ENCODE measurements around the gene NUDT3. TPM values are rescaled to one million over a fixed set of nuclear protein-coding genes. Genes with fewer than 3 reads are reported as not detected.

The NUDT3 gene
- total and polyA plus RNA-seq, 2 experiments from 2014 or later: 8.1 to 11.5 TPM

GRCh38 chr6:34292954-34293353, 99.5 kb downstream of the NUDT3 start:
- 0 out of 2 replicates have a peak, but pooled peaks cover 3% of the 10 kb centered on the region for H4K20me1 ChIP-seq (ENCODE audit: insufficient read depth)
- no peaks in the 10 kb centered on the region for H3K27me3 ChIP-seq (replicated peaks; ENCODE audit: insufficient read depth)
- TF ChIP-seq EZH2phosphoT487 (IDR thresholded peaks at IDR 0.05; ENCODE audit: insufficient read depth, low read depth): no peak
- TF ChIP-seq EZH2 (IDR thresholded peaks at IDR 0.05; ENCODE audit: insufficient read depth, poor library complexity, severe bottlenecking): no peak
- no peaks in the 10 kb centered on the region for H3K9me3 ChIP-seq (ENCODE audit: low read depth)
- H3F3A ChIP-seq (ENCODE audit: insufficient read depth): no peaks in the 10 kb centered on the region
- H3K36me3 ChIP-seq (ENCODE audit: low read depth): peaks cover 15% of the 10 kb centered on the region; the same call in 1 of the 2 replicates
- no peaks in the 10 kb centered on the region for H3K4me1 ChIP-seq (ENCODE audit: insufficient read depth)
- H3K9ac ChIP-seq: no peak overlapping the region
- in situ Hi-C loops (cut with MboI): no loop called here
- H3K4me2 ChIP-seq (ENCODE audit: unreplicated experiment): no peak overlapping the region
- H3K27ac ChIP-seq: no peak overlapping the region
- peaks cover 6% of the 10 kb centered on the region for H3K79me2 ChIP-seq (ENCODE audit: insufficient read depth)
- 98% methylated on average over 3 of the region's 3 CpGs for WGBS, 2 experiments (ENCODE audit: low coverage in 1 of 2, low lambda C conversion rate in 2 of 2, missing lambda C conversion rate in 2 of 2)
- H3K9me2 ChIP-seq (ENCODE audit: insufficient read depth): no peaks in the 10 kb centered on the region
- no peak for DNase-seq
- H3K4me3 ChIP-seq: no peak overlapping the region
- H2AFZ ChIP-seq: no peak overlapping the region

GRCh38 chr6:34289137-34289536, 103.3 kb downstream of the NUDT3 start:
- peaks cover 15% of the 10 kb centered on the region; the same call in 1 of the 2 replicates for H3F3A ChIP-seq (ENCODE audit: insufficient read depth)
- peaks cover 6% of the 10 kb centered on the region; the same call in 1 of the 2 replicates for H3K4me1 ChIP-seq (ENCODE audit: insufficient read depth)
- no peak overlapping the region for H3K4me3 ChIP-seq
- H3K9me2 ChIP-seq (ENCODE audit: insufficient read depth): no peaks in the 10 kb centered on the region
- WGBS, 2 experiments (ENCODE audit: low coverage in 1 of 2, low lambda C conversion rate in 2 of 2, missing lambda C conversion rate in 2 of 2): 97 to 98% methylated on average over 11 of the region's 11 CpGs
- no peak overlapping the region for H3K4me2 ChIP-seq (ENCODE audit: unreplicated experiment)
- H4K20me1 ChIP-seq (ENCODE audit: insufficient read depth): no peaks in the 10 kb centered on the region
- H3K9ac ChIP-seq: no peak overlapping the region
- H3K27me3 ChIP-seq (replicated peaks; ENCODE audit: insufficient read depth): no peaks in the 10 kb centered on the region
- no peaks in the 10 kb centered on the region for H3K79me2 ChIP-seq (ENCODE audit: insufficient read depth)
- no peak overlapping the region for H2AFZ ChIP-seq
- DNase-seq: no peak
- H3K27ac ChIP-seq: no peak overlapping the region
- in situ Hi-C loops (cut with MboI): no loop called here
- no peaks in the 10 kb centered on the region for H3K9me3 ChIP-seq (ENCODE audit: low read depth)
- peaks cover 18% of the 10 kb centered on the region; the same call in 1 of the 2 replicates for H3K36me3 ChIP-seq (ENCODE audit: low read depth)
- TF ChIP-seq EZH2 (IDR thresholded peaks at IDR 0.05; ENCODE audit: insufficient read depth, poor library complexity, severe bottlenecking) (no peak), EZH2phosphoT487 (IDR thresholded peaks at IDR 0.05; ENCODE audit: insufficient read depth, low read depth) (no peak)

GRCh38 chr6:34288581-34288980, 103.9 kb downstream of the NUDT3 start:
- Histone ChIP-seq H3K36me3 (ENCODE audit: low read depth) (peaks cover 22% of the 10 kb centered on the region; the same call in 1 of the 2 replicates), H3K27ac (no peak overlapping the region), H3K9me3 (ENCODE audit: low read depth) (no peaks in the 10 kb centered on the region), H3F3A (ENCODE audit: insufficient read depth) (peaks cover 19% of the 10 kb centered on the region; the same call in 1 of the 2 replicates), H3K79me2 (ENCODE audit: insufficient read depth) (no peaks in the 10 kb centered on the region), H4K20me1 (ENCODE audit: insufficient read depth) (no peaks in the 10 kb centered on the region), H3K4me1 (ENCODE audit: insufficient read depth) (peaks cover 6% of the 10 kb centered on the region; the same call in 1 of the 2 replicates), H3K27me3 (replicated peaks; ENCODE audit: insufficient read depth) (no peaks in the 10 kb centered on the region), H3K4me3 (no peak overlapping the region), H3K4me2 (ENCODE audit: unreplicated experiment) (no peak overlapping the region), H3K9me2 (ENCODE audit: insufficient read depth) (no peaks in the 10 kb centered on the region), H2AFZ (no peak overlapping the region), H3K9ac (no peak overlapping the region)
- TF ChIP-seq EZH2 (IDR thresholded peaks at IDR 0.05; ENCODE audit: insufficient read depth, poor library complexity, severe bottlenecking) (no peak), EZH2phosphoT487 (IDR thresholded peaks at IDR 0.05; ENCODE audit: insufficient read depth, low read depth) (no peak)
- WGBS, 2 experiments (ENCODE audit: low coverage in 1 of 2, low lambda C conversion rate in 2 of 2, missing lambda C conversion rate in 2 of 2): 80 to 83% methylated on average over 5 of the region's 5 CpGs
- in situ Hi-C loops (cut with MboI): no loop called here
- no peak for DNase-seq

GRCh38 chr6:34285448-34286164, 106.9 kb downstream of the NUDT3 start:
- TF ChIP-seq EZH2 (IDR thresholded peaks at IDR 0.05; ENCODE audit: insufficient read depth, poor library complexity, severe bottlenecking) (no peak), EZH2phosphoT487 (IDR thresholded peaks at IDR 0.05; ENCODE audit: insufficient read depth, low read depth) (no peak)
- Histone ChIP-seq H3K9me3 (ENCODE audit: low read depth) (no peaks in the 10 kb centered on the region), H3K4me3 (no peak overlapping the region), H3K79me2 (ENCODE audit: insufficient read depth) (no peaks in the 10 kb centered on the region), H3K36me3 (ENCODE audit: low read depth) (peaks cover 7% of the 10 kb centered on the region; the same call in 1 of the 2 replicates), H3K9ac (no peak overlapping the region), H3K4me1 (ENCODE audit: insufficient read depth) (peaks cover 6% of the 10 kb centered on the region; the same call in 1 of the 2 replicates), H2AFZ (no peak overlapping the region), H3K27ac (no peak overlapping the region), H3F3A (ENCODE audit: insufficient read depth) (peaks cover 19% of the 10 kb centered on the region; the same call in 1 of the 2 replicates), H3K4me2 (ENCODE audit: unreplicated experiment) (no peak overlapping the region), H4K20me1 (ENCODE audit: insufficient read depth) (no peaks in the 10 kb centered on the region), H3K9me2 (ENCODE audit: insufficient read depth) (no peaks in the 10 kb centered on the region), H3K27me3 (replicated peaks; ENCODE audit: insufficient read depth) (no peaks in the 10 kb centered on the region)
- in situ Hi-C loops (cut with MboI): no loop called here
- WGBS, 2 experiments (ENCODE audit: low coverage in 1 of 2, low lambda C conversion rate in 2 of 2, missing lambda C conversion rate in 2 of 2): 96 to 100% methylated on average over 4 of the region's 4 CpGs
- no peak for DNase-seq
